ELR (cell line): ENCODE results near the gene TNIK.
A peak's percentile ranks its signal among the peaks of the same experiment; 100 is the strongest.
"Not testable (repeated sequence)": the region's sequence is repeated elsewhere in the genome, so short reads cannot be mapped to it uniquely, and the experiment has no call there.

Experiments used
- DNase-seq: peaks from one replicate; pipeline ENCODE4 v3.0.0-alpha.2; 2015; ENCODE audit warnings: low read depth

TNIK gene

DNA sequence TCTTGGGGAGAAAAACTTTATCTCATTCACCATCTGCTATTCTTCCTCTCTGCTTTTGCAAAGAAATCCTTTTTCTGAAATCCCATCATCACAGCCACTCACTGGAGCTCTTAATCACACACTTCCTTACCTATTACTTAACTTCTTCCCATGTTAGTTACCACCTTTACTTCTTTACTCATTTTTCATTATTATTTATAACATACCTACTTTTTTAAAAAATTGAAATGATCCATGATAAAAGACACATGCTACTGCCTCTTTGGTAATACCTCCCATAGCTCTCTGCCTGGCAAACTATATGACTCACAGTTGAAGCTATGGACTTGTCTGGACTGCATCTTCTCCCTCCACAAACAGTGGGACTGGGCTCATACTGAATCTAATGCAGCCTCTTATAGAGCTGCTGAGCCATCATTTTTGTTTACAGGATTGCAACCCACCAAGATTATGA is 150.3 kb downstream of the TNIK start:
- DNase-seq: peak; percentile 66

DNA sequence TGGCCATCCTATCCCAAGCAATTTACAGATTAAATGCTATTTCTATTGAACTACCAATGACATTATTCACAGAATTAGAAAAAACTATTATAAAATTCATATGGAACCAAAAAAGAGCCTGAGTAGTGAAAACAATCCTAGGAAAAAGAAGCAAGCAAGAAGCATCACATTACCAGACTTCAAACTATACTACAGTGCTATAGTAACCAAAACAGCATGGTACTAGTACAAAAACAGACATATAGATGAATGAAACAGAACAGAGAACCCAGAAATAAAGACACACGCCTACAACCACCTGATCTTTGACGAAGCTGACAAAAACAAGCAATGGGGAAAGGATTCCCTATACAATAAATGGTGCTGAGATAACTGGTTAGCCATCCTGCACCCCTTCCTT is 152.2 kb downstream of the TNIK start:
- no peak for DNase-seq

- no peak for DNase-seq
These were observed 153.1 kb downstream of the TNIK start for GRCh38 chr3:171307046-171307585.

DNA sequence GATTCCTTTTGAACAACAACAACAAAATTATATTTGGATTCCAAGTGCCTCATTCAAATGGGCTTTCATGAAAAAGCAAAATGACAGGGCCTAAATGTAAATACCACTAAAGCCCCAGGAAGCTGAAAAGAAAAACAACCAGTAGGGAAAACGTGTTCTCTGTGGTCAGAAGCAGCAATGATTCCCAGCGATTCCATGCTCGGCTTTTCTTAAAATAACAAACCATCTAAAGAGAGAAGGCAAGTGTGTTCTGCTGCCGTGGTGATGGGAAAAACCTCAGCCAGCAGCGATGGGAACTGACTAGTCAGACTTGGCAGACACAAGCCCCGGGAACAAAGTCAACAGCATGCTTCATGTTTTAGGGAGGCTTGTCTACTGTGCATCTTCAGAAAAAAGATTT is 153.6 kb downstream of the TNIK start:
- peak; percentile 69 for DNase-seq

- DNase-seq: not testable (repeated sequence)
These were observed 154.4 kb downstream of the TNIK start for GRCh38 chr3:171305823-171306222.

GRCh38 chr3:171304498-171304897 is 155.7 kb downstream of the TNIK start:
- DNase-seq: not testable (repeated sequence)

GRCh38 chr3:171304017-171304416 is 156.2 kb downstream of the TNIK start:
- DNase-seq: not testable (repeated sequence)

DNA sequence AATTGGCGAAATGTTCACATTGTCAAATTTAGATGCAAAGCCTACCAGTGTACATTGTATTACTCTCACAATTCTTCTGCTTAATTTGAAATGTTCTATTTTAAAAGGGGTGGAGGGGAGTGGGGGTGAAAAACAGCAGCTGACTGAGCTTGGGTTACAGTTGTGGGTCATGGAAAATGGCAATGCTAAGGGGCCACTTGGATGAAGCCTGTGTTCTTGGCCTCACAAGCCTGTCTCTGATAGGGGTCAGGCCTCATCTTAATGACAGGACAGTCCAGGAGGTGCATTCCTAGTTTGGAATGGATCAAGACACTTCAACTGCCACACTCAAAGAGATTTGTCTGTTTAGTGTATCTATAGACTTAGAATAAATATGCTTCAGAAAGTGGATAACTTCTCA is 158.2 kb downstream of the TNIK start:
- DNase-seq: no peak

GRCh38 chr3:171301002-171301401 is 159.2 kb downstream of the TNIK start:
- no peak for DNase-seq

- no peak for DNase-seq
These were observed 162.3 kb downstream of the TNIK start for GRCh38 chr3:171297951-171298350.

DNA sequence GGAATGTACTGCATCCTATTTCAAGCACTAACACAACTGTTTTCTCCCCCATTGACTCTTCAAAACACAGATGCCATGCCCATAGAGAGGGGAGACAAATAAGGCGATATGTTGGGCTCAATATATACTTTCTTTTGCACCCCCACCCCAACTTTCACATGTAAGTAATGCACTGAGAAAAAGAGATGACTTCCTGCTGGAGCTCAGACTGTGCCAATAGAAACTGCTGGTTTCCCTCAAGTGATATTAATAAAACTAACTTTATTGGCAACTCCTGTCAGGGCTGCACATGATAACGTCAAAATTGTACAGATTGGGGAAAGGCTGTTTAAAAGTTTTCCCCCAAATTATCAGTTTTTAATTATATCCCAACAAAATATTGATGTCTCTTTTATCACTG is 163.0 kb downstream of the TNIK start:
- no peak for DNase-seq

DNA sequence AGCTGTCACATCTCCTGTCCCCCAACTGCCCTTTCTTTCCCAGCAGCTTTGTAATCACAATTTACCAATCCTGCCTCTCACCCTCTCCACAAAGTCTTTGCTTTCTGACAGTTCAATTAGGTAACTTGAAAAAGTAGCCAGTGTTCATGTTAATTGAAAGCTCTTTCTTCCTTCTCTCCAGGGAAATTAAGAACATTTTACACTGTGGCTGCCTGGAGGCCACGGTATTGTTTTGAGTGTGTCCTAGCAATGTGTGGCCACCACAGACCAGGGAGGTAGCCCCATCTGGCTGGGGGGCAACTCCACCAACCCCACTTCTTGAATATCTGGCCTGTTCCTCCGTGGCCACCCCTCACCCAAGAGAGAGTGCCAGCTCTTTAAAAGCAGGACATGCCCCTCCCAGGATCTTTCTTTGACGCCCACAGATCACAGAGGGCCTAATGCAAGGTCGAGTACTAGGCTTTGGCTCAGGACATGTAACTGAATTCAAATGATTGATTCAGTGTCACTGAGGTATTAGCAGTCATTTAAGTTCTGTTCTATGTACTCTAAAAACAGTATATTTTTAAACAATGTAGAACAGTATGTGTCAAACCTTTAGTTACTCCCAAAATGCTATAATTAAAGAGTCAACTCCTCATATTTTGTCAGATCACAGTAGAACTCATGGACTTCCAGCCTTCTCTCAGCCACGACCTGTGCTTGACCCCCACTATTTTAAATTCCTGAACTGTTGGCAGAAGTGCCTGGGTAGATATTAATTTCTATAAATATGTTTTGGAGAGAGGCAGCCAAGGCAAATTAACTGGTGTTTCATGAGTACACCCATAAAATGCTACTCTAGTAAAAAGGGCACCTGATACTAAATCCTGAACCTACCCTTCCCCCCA is 164.5 kb downstream of the TNIK start:
- no peak for DNase-seq

- DNase-seq: no peak
These were observed 166.9 kb downstream of the TNIK start for GRCh38 chr3:171293142-171293782.

GRCh38 chr3:171290680-171291079 is 169.5 kb downstream of the TNIK start:
- DNase-seq: no peak

GRCh38 chr3:171289291-171289690 is 170.9 kb downstream of the TNIK start:
- DNase-seq: no peak

- not testable (repeated sequence) for DNase-seq
These were observed 172.4 kb downstream of the TNIK start for GRCh38 chr3:171287761-171288160.

- DNase-seq: no peak
These were observed 173.5 kb downstream of the TNIK start for GRCh38 chr3:171286580-171287249.

GRCh38 chr3:171285287-171285686 is 174.9 kb downstream of the TNIK start:
- DNase-seq: peak; percentile 40

- peak; percentile 97 for DNase-seq
These were observed 175.7 kb downstream of the TNIK start for GRCh38 chr3:171284308-171285075.

- DNase-seq: no peak
These were observed 176.4 kb downstream of the TNIK start for GRCh38 chr3:171283848-171284222.

- DNase-seq: no peak
These were observed 176.9 kb downstream of the TNIK start for GRCh38 chr3:171283183-171283847.
